HG02852 (cell line): ENCODE results near the gene KLHL34.

Source experiments
- ATAC-seq: cut with Tn5 transposase; IDR thresholded peaks from one replicate; pipeline ENCODE4 v1.9.1; 2021; ENCODE audit warnings: mild to moderate bottlenecking, moderate library complexity; ENCODE audit not compliant: unreplicated experiment

Gene KLHL34, protein sequence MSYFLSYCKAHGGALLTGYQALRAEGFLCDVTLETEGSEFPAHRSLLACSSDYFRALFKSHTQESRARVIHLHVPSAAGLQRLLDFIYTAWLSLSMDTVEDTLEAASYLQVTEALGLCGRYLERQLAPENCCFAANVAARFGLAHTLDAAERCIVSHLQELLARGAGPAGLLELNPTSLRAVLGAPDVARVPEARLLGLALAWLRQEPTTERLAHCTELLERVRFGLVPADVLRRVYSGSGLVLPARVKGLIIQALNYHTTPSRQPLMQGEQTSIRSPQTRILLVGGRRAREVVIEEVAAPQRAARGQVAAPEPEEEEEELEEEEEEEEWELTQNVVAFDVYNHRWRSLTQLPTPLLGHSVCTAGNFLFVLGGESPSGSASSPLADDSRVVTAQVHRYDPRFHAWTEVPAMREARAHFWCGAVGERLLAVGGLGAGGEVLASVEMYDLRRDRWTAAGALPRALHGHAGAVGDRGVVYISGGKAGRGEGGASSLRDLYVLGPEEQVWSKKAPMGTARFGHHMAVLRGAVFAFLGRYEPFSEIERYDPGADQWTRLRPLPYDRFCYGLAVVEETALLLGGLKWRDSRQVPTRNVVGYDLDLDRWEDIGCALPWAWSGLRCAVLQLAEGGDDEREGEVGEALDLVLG

DNA sequence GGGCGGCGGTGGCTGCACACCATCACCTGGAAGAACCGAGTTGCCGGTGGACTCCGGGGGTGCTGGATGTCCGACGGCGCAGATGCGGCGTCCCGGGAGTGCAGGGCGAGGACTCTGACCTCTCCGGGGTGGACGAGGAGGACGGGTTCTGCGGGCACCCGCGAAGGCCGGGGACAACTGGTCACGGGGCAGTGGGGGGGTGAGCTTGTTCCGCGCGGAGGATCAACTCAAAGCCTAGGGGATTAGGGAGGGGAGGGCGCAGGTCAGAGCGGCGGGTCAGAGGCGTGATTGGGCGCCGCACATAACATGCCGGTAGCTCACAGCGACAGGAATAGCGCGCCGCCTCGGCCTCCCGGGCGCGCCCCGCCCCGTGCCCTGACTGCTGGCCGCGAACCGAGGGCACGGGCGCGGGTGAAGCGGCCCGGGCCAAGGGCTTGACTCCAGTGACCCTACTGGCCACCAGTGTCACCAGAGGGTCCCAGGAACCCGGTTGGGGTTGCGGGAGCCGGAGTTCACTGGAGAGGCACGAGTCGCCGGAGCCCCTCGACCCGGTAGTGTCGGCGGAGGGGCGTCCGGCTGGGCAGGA lies at the start of gene KLHL34:
TSS of gene KLHL34 (minus strand) at position 179 of the 586 bp plus-strand sequence. CDS start 542 bp downstream, outside the sequence.
- ATAC-seq, result no peak

DNA sequence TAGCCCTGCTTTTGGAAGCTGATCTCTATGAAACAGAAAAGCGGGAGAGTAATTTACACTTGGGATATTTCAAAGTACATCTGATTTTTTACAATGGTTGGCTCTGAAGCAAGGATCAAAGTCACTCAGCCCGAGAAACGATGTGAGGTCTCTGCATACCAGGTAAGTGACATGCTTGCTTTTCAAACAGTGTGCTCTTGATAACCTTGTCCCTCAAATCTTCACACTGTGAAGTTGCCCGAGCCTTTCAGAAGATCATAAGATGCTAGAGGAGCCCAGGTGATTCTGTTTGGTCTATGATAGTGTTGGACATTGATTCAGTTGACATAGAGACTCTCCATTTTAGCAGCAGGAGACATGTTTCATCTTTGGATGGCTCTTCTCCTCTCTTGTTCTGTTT lies 47.1 kb upstream of the KLHL34 start:
- ATAC-seq, result no peak

DNA sequence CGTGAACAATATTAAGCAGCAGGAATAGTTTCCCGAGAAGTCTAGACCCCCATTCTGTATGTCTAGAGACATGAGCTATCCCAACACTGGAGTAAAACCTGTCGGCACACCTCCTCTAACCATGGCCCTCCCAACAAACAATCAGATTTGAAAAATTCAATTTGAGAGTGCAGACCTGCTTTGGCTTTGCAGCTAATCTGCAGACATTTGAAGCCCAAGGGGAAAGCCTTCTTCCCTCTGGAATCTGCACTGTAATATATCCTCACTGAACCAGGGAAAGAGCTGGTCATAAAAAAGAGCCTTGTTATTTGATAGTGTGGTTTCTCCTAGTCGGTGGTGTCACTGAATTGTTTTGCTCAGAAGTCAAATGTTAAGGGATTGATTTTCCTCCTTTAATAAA lies 44.6 kb upstream of the KLHL34 start:
- ATAC-seq, result no peak

DNA sequence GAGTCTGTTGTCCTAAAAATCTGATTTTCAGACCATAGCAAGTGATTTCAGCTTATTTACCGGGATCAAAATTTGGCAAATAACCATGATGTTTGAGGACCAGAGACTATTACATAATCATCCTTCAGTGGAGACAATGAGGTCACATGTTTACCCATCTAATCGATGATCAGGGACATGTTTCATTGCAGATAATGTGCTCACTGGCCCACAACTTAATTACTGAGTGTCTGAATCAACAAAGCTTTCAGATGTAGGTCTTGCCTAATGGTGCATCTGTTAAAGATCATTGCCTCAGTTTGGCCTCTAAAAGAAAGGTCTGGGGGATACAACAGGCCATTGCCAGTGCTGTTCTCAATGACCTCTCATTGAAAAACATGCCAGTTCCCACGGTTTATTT lies 42.8 kb upstream of the KLHL34 start:
- no peak for ATAC-seq

DNA sequence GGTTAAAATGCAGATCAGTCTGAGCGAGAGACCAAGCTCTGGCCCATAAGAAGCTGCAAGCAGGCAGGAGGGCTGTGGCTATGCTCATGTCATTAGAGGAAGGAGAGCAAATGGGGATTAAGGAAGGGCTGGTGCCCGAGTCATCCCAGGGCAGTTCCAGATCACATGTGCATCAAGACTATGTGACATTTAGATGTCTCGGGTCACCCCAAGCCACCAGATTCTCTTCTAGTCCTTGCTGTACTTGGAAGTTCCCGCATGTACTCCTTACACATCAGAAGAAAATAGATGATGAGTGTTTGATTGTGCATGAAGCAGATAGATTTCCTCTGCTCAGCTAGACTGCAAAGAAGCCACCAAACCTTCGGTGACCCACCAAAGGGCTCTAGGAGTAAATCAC lies 42.1 kb upstream of the KLHL34 start:
- no peak for ATAC-seq

DNA sequence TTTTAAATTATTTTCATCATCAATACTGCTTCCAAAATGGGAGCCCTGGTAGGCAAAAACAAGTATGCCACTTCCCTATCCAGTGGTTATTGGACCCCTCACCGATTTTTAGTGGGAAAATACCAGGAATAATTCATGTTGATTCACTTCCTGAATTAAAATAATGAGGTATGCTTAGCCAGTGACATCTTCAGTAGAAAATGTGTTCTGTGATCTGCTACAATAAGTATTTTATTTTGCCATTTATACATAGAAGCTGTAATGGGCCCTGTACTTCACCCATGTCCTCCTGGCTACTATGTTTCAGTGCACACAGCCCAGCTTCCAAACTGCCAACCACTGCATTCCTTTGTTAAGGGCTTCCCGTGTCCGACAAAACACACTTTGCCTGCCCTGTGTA lies 41.0 kb upstream of the KLHL34 start:
- no peak for ATAC-seq

DNA sequence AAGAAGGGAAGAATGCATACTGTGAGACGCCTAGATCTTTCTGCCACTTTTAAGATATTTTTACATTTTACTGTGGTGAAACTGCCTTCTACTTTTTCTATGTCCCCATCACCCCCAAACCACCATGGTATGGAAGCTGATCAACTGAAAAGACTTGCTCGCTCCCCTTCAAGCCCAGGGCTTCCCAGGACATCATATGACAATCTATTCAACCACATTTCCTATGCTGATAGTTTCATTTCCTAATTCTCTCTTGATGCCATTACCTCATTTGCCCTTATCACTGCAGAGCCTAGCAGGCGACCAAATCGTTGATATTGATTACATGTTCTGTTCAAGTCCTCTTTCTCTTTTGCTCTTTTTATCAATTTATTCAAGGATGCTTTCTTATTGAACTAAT lies 40.1 kb upstream of the KLHL34 start:
- no peak for ATAC-seq

DNA sequence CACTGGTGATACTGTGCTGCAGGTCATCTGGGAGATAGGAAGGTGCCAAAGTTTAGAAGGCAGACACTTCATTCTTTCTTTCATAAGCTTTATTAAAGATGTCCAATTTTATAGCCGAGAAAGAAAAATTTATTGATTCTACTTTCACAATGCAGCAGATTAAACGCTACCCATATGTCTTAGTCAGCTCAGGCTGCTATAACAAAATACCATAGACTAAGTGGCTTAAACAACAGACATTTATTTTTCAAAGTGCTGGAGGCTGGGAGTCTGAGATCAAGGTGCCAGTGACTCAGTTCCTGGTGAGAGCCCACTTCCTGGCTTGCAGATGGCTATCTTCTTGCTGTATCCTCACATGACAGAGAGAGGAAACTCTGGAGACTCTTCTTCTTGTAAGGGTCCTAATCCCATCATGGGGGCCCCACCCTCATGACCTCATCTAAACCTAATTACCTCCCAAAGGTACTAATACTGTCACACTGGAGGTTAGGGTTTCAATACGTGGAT lies 33.4 kb upstream of the KLHL34 start:
- ATAC-seq, result no peak

DNA sequence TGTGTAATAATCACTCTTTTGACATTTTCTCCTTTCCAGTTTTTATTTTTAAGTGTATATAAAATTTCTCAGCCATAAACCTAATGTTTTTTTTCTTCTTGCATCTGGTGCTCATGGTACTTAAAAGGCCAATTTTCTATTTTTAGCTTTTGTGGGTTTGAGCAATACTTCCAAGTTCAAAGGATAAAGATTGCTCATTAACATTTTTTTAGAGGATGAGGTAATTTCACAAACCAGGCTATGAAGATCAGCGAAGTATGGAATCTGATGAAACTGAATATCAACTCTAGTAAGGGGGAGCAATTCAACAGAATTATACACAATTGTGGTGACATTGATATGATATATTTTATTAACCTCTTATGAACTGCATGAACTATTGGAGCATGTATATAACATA lies 25.8 kb upstream of the KLHL34 start:
- no peak for ATAC-seq

DNA sequence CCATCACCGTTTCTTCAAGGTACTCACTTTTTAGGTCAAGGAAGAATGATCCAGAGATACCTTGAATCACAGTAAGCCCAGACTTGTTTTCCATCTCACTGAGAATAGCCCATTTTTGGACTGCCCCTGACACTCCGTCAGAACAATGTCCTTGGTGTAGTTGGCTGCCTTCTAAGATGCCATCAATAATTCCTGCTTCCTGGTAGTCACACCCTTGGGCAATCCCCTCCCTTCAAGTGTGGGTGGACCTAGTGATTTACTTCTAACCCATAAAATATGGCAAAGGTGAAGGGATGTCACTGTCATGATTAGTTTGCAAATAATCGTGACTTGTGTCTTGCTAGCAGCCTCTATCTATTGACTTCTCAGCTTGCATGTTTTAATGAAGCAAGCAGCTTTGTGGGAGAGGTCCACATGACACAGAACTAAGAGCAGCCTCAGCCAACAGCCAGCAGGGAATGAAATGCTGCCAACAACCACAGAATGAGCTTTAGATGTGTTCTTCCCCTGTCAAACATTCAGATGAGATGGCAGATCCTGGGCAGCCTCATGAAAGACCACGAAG lies 20.0 kb upstream of the KLHL34 start:
- ATAC-seq, result no peak

DNA sequence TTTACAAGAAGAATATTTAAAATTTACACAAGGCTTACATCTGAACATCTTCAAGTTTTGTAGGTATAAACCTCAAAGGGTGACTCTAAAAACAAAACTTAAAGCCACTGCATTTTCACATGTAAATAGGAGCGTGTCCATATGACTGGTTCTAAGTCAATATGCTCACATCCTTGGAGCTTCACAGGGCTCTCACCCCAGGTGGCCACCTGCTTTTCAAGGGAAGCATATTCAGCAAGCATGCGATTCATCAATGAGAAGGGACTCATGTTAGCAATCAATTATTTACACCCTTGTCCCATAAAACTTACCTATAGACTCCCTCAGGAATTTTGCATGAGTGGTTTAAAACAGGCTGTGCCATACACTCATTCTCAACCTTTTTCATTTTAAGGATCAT lies 17.8 kb upstream of the KLHL34 start:
- no peak for ATAC-seq

DNA sequence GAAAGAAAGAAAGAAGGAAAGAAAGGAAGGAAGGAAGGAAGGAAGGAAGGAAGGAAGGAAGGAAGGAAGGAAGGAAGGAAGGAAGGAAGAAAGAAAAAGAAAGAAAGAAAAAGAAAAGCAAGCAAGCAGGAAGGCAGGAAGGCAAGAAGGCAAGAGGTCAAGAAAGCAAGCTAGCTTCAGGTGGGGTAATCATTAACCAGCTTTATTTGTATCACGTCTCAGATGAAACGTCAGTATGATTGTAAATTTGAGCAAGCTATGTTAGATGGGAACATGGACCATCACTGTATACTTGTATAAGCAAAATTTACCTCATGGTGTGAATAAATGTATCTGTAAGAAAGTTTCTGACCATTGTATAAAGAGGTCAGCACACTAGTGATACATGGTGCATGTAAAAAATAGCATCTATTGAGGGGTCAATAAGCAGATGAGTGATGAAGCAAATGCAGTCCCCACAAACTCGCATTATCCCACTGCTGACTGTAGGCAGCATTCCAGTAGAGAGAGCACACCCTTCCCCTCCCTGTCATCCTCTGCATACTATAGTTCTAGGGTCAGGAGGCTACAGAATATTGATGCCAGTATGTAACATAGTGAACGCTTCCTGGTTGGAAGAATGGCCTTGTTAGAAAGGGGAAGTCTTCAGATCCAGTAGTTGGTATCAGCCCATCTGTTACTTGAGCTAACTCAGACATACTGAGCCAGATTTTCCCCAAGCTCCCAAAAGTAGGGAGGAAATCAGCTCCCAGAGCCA lies 16.5 kb upstream of the KLHL34 start:
- no peak for ATAC-seq

DNA sequence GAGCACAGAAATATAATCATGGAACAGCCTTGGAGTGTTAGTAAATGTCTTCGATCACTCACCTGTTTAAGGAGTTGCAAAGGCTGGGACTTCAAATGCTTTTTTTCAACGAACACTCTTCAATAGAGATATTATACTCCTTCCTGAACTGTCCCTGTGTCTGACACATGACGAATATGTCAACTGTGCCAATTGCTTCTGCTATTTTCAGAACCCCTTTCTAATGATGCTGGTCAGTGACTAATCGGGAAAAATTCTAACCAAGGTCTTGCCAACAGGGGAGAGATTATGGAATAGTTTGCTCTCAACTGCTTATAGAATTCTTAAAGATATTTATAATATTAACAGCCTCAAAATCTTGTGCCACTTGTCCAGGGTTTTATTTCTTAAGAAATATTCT lies 8.5 kb upstream of the KLHL34 start:
- no peak for ATAC-seq

DNA sequence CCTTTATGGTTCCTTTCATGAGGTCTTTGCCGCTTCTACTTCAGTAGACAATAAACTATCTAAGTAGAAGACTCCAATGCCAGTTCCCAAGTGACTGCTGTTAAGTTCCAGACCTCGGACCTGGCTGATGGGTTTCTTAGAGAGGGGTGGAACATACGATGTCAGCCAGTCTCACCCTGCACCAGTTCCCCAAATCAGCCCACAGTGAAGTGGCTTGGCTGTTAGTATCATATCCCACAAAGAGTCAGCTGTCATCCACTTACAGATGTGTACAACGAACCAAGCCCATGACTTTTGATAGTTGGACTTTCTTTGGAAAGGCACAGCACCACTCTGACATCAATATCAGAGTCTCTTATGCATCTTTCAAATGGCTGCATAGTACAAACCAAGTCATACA lies 8.1 kb upstream of the KLHL34 start:
- ATAC-seq, result no peak

DNA sequence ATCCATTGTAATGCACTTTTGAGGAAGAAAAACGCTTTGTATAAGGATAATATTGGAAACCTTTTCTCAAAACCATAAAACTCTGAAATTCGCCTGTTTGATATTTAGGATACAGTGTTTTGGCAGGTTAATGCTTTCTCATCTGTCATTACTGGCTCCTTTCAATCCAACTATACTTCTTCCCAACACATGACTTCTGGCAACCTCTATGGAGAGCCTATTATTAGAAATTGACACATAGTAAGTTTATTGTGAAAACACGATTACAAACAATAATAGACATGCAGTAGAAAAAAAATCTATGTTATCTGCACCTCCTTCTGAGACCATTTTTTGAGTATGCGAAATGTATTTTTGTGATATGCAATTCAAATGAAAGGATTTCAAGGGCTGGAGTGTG lies 4.6 kb upstream of the KLHL34 start:
- no peak for ATAC-seq

DNA sequence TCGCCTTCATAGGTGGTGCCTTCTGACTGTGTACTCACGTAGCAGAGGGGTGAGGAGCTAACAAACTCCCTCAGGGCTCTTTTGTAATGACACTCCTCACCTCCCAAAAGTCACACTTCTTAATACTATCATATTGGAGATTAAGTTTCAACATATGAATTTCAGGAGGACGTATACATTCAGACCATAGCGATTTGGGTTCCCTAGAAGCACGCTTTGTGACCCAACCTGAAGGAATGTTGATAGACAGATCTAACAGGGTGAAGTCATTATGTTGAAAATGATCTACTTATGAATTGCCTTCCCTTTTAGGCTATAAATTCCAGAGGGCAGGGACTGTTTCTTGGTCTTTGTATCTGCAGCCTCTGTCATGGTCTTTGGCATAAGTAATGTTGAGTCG lies 3.2 kb upstream of the KLHL34 start:
- ATAC-seq, result no peak

DNA sequence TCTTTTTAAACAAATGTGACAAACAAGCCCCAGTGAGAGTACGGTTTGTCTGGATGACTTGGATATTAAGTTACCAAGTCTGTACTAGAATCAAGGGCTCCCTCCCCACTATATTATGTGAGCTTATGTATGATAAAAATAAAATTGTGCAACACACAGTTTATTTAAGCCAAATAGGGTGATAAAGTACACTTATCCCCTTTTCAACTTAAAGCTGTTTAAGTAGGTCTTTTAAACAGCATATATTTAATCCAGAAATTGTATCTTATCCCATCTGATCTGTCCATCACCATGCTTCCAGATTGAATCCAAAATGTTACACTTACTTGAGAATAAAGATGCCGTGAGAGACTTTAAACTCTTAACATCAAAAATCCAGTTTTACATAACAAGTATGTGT lies 2.0 kb upstream of the KLHL34 start:
- ATAC-seq, result no peak

DNA sequence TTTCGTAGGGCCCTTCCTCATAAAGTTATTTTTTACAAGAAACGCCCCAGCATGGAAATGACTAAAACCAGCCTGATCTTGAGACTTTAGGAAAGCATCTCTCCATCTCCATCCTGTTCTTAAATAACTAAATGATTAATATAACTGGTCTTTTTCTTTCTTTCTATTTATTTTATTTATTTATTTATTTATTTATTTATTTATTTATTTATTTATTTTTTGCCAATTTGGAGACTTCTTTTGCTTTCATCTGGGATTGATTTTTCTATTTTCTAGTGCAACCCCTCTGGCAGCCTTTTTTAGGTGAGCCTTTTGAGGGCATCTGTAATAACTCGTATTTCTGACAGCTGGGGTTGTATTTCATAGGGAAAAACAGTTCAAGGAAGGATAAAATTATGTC lies 1.2 kb upstream of the KLHL34 start:
- no peak for ATAC-seq

DNA sequence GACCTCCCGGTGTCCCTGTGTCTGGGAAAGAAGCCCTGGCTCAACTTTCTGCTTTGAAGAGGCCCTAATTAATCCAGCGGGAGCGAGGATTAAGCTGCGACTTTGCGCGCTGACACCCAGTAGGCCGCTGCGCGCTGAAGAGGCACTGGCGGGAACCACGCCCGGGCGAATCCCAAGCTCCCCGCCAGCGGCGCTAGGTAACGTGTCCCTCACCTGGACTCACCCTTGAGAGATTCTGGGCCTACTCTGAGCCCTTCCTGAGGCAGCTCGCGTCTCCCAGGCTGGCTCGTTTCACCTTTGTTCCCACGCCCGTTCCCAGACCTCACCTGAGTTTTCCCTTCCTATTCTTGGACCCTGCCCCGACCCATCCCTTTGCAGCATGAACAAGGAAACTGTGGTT lies 616 bp upstream of the KLHL34 start:
- ATAC-seq, result no peak

DNA sequence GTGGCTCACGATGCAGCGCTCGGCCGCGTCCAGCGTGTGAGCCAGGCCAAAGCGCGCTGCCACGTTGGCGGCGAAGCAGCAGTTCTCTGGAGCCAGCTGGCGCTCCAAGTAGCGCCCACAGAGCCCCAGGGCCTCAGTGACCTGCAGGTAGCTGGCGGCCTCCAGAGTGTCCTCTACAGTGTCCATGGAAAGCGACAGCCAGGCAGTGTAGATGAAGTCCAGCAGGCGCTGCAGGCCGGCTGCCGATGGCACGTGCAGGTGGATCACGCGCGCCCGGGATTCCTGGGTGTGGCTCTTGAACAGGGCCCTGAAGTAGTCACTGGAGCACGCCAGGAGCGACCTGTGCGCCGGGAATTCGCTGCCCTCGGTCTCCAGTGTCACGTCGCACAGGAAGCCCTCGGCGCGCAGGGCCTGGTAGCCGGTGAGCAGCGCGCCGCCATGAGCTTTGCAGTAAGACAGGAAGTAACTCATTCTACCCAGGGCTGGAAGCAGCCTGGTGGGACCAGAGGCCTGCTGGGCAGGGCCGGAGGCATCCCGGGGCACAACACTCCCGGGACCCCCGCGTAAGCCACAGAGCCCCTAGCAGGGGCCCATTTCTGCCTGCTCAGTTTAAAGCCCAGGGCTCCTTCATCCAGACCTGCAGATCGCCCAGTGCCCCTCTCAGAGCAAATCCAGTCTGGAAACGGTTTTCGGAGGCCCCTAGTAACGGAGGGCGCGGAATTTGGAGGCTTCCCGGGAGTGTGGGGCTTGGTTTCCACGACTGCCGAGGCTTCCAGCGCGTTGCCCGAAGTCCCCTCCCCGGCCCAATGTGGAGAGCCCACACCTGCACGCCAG lies 595 bp downstream of the KLHL34 start:
- ATAC-seq, result no peak
